ENCODE results near the gene ANKRD31. TPM values are rescaled to one million over a fixed set of nuclear protein-coding genes. Genes with fewer than 3 reads are reported as not detected.

The ANKRD31 gene
- total RNA-seq, 1 experiment from 2014 or later, result 0.30 TPM

DNA sequence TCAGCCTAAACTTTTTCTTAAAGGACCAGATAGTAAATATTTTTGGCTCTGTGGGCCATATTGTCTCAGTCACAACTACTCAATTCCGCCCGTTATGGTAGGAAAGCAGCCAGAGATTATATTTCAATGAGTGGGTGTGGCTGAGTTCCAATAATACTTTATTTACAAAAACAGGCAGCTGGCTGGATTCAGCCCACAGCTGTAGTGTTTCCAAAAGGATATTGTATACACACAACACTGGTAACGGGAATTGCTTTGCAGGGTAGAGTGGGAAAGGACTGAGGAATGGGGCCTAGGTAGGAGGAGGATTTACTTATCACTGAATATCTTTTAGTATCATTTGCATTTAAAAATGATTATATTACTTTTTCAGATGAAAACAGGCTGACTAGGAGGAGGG lies 205.3 kb downstream of the ANKRD31 start:
- BruUV-seq (replicated peaks), result no TSS peak
- Histone ChIP-seq H3K9ac (ENCODE audit: low read length) (no peak overlapping the region), H3K9me2 (ENCODE audit: insufficient read depth) (no peaks in the 10 kb centered on the region), H3K79me2 (ENCODE audit: insufficient read depth, low read length) (no peaks in the 10 kb centered on the region), H3K27ac (ENCODE audit: low read depth, low read length) (no peak overlapping the region), H3K4me3 (replicated peaks in 1 of 2; ENCODE audit: low read depth in 1 of 2, low read length in 2 of 2) (no peak overlapping the region), H3K4me1 (ENCODE audit: control insufficient read depth in 1 of 2, insufficient read depth in 2 of 2, low read length in 2 of 2) (peaks cover 3 to 4% of the 10 kb centered on the region in 2 experiments; a peak in 3 of 4 replicates), H3K27me3 (ENCODE audit: insufficient read depth, low read length) (no peaks in the 10 kb centered on the region), H2AFZ (ENCODE audit: low read depth, low read length, poor library complexity, severe bottlenecking) (no peak overlapping the region), H3K4me2 (ENCODE audit: low read length) (no peak overlapping the region), H4K20me1 (ENCODE audit: insufficient read depth) (no peaks in the 10 kb centered on the region), H3K9me3 (ENCODE audit: control insufficient read depth in 1 of 2, insufficient read depth in 1 of 2, low read depth in 1 of 2, low read length in 2 of 2) (no peaks in the 10 kb centered on the region), H3K36me3 (ENCODE audit: control insufficient read depth in 1 of 2, insufficient read depth in 2 of 2, low read length in 2 of 2) (no peaks in the 10 kb centered on the region)
- ChIA-PET CTCF (no interaction called here), RAD21 (ENCODE audit: low non-redundant PET in 1 of 2, low total read pairs in 2 of 2, uncharacterized antibody in 2 of 2, unreplicated experiment in 2 of 2) (no interaction called here), POLR2A (no interaction called here)
- ATAC-seq (no peak), DNase-seq (ENCODE audit: low read depth, low spot score) (no peak)
- intact Hi-C loops (cut with micrococcal nuclease), result no loop called here
- TF ChIP-seq TCF7L2 (IDR thresholded peaks at IDR 0.05; ENCODE audit: borderline replicate concordance, extremely low read depth, insufficient read depth, insufficient read length) (no peak), CEBPB (IDR thresholded peaks at IDR 0.05; ENCODE audit: low read depth) (no peak), RAD21 (IDR thresholded peaks at IDR 0.05; ENCODE audit: low read depth) (no peak), ELF1 (IDR thresholded peaks at IDR 0.05; ENCODE audit: borderline replicate concordance, low read depth) (no peak), ZNF274 (IDR thresholded peaks at IDR 0.05; ENCODE audit: low read depth, low read length) (no peak), EZH2phosphoT487 (IDR thresholded peaks at IDR 0.05; ENCODE audit: borderline replicate concordance) (no peak), POLR2AphosphoS5 (IDR thresholded peaks at IDR 0.05; ENCODE audit: low read depth, low read length) (no peak), FOSL1 (IDR thresholded peaks at IDR 0.05; ENCODE audit: low read depth) (no peak), SP1 (IDR thresholded peaks at IDR 0.05; ENCODE audit: low read depth) (no peak), YY1 (IDR thresholded peaks at IDR 0.05; ENCODE audit: extremely low read depth, insufficient replicate concordance, low read depth, low read length) (no peak), SRF (IDR thresholded peaks at IDR 0.05; ENCODE audit: low read depth) (no peak), ZFX (IDR thresholded peaks at IDR 0.05) (no peak), SIN3A (IDR thresholded peaks at IDR 0.05; ENCODE audit: low read depth) (no peak), EGR1 (IDR thresholded peaks at IDR 0.05; ENCODE audit: low read depth) (no peak), CBX3 (IDR thresholded peaks at IDR 0.05; ENCODE audit: low read depth) (no peak)
- TF ChIP-seq, protein P1, sequence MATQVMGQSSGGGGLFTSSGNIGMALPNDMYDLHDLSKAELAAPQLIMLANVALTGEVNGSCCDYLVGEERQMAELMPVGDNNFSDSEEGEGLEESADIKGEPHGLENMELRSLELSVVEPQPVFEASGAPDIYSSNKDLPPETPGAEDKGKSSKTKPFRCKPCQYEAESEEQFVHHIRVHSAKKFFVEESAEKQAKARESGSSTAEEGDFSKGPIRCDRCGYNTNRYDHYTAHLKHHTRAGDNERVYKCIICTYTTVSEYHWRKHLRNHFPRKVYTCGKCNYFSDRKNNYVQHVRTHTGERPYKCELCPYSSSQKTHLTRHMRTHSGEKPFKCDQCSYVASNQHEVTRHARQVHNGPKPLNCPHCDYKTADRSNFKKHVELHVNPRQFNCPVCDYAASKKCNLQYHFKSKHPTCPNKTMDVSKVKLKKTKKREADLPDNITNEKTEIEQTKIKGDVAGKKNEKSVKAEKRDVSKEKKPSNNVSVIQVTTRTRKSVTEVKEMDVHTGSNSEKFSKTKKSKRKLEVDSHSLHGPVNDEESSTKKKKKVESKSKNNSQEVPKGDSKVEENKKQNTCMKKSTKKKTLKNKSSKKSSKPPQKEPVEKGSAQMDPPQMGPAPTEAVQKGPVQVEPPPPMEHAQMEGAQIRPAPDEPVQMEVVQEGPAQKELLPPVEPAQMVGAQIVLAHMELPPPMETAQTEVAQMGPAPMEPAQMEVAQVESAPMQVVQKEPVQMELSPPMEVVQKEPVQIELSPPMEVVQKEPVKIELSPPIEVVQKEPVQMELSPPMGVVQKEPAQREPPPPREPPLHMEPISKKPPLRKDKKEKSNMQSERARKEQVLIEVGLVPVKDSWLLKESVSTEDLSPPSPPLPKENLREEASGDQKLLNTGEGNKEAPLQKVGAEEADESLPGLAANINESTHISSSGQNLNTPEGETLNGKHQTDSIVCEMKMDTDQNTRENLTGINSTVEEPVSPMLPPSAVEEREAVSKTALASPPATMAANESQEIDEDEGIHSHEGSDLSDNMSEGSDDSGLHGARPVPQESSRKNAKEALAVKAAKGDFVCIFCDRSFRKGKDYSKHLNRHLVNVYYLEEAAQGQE (IDR thresholded peaks at IDR 0.05; ENCODE audit: low read depth), result no peak
- TF ChIP-seq, protein P2, sequence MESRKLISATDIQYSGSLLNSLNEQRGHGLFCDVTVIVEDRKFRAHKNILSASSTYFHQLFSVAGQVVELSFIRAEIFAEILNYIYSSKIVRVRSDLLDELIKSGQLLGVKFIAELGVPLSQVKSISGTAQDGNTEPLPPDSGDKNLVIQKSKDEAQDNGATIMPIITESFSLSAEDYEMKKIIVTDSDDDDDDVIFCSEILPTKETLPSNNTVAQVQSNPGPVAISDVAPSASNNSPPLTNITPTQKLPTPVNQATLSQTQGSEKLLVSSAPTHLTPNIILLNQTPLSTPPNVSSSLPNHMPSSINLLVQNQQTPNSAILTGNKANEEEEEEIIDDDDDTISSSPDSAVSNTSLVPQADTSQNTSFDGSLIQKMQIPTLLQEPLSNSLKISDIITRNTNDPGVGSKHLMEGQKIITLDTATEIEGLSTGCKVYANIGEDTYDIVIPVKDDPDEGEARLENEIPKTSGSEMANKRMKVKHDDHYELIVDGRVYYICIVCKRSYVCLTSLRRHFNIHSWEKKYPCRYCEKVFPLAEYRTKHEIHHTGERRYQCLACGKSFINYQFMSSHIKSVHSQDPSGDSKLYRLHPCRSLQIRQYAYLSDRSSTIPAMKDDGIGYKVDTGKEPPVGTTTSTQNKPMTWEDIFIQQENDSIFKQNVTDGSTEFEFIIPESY (IDR thresholded peaks at IDR 0.05; ENCODE audit: extremely low read depth, insufficient replicate concordance, low read length), result no peak
- TF ChIP-seq, protein P3, sequence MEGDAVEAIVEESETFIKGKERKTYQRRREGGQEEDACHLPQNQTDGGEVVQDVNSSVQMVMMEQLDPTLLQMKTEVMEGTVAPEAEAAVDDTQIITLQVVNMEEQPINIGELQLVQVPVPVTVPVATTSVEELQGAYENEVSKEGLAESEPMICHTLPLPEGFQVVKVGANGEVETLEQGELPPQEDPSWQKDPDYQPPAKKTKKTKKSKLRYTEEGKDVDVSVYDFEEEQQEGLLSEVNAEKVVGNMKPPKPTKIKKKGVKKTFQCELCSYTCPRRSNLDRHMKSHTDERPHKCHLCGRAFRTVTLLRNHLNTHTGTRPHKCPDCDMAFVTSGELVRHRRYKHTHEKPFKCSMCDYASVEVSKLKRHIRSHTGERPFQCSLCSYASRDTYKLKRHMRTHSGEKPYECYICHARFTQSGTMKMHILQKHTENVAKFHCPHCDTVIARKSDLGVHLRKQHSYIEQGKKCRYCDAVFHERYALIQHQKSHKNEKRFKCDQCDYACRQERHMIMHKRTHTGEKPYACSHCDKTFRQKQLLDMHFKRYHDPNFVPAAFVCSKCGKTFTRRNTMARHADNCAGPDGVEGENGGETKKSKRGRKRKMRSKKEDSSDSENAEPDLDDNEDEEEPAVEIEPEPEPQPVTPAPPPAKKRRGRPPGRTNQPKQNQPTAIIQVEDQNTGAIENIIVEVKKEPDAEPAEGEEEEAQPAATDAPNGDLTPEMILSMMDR (IDR thresholded peaks at IDR 0.05 in 2 of 3, conservative IDR thresholded peaks at IDR 0.05 in 1 of 3; ENCODE audit: borderline replicate concordance in 1 of 3, insufficient read depth in 1 of 3, low read depth in 2 of 3, low read length in 2 of 3), result no peak
- TF ChIP-seq, protein P4, sequence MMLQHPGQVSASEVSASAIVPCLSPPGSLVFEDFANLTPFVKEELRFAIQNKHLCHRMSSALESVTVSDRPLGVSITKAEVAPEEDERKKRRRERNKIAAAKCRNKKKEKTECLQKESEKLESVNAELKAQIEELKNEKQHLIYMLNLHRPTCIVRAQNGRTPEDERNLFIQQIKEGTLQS (IDR thresholded peaks at IDR 0.05), result no peak
- TF ChIP-seq, protein P5, sequence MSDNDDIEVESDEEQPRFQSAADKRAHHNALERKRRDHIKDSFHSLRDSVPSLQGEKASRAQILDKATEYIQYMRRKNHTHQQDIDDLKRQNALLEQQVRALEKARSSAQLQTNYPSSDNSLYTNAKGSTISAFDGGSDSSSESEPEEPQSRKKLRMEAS (IDR thresholded peaks at IDR 0.05), result no peak

Measured in HCT116 (cell line).